HG02981 (cell line): ENCODE data around the gene SLC18A3.
A peak's percentile ranks its signal among the peaks of the same experiment; 100 is the strongest.

Source experiments
- ATAC-seq: cut with Tn5 transposase; IDR thresholded peaks from one replicate; pipeline ENCODE4 v1.9.1; 2021; ENCODE audit warnings: mild to moderate bottlenecking, moderate library complexity; ENCODE audit not compliant: unreplicated experiment

SLC18A3 gene

DNA sequence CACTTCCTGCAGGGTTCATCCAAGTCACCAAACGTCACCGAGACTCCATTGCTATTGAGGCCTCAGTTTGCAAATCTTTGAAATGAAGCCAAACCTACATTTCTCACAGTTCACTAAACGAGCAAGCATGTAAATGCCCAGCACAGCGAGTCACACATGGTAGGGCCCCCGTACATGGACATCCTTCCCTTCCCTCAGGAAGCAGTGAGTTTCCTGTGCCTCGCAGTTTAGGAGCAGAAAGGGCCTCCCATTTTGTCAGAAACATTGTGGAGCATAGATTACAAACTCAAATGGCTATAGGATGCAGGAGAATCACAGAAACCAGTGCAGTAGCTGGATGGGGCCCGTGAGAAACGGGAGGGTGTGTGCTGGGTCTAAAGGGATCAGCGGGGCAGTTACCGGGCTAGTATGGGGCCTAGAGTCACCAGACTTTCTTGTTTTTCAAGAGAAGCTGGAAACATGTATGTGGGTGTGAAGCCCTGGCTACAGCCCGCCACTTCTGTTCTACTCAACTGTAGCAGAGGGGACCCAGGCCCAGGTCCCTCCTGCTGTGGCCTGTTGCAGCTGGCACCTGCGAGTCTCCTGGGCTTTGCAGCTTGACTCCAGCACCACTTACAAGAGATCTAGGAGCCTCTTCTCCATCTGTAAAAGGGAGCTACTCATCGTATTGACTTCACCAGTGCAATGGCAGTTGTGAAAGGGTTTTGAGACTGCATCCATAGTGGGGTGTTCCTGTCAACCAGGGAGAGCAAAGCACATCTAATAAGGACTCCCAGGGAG lies 14.2 kb upstream of the SLC18A3 start:
- ATAC-seq: no peak

DNA sequence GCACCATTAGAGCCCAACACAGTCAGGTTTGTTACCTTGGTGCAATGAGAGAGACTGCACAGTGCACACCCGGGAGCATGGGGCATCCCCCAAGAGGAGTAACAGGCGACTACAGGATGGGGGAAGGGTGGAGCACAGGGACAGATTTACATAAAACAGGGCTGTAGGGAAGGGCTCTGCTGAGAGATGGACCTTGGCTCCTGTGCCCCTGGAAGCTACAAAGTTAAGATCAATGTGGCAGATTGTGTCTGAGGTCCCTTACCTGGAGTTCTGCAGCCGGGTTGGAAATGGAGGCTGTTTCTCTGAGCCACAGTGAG lies 13.7 kb upstream of the SLC18A3 start:
- ATAC-seq: no peak

DNA sequence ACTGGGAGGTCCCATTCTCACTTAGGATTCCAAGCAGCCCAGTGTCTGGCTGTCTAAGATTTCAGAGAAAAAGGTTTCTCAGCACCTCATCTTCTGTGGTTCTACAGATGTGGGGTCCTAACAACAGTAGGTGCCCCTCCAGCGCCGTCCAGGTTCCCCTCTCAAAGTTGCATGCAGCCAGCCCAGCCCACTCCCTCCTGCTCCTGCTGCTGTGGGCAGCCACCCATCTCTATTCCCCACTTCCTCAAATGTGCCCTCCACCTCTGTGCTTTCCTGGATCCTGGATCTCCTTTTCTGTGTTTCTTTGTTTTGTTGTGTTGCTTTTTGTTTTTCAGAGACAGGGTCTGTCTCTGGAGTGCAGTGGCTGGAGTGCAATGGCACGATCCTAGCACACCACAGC lies 13.3 kb upstream of the SLC18A3 start:
- ATAC-seq: no peak

DNA sequence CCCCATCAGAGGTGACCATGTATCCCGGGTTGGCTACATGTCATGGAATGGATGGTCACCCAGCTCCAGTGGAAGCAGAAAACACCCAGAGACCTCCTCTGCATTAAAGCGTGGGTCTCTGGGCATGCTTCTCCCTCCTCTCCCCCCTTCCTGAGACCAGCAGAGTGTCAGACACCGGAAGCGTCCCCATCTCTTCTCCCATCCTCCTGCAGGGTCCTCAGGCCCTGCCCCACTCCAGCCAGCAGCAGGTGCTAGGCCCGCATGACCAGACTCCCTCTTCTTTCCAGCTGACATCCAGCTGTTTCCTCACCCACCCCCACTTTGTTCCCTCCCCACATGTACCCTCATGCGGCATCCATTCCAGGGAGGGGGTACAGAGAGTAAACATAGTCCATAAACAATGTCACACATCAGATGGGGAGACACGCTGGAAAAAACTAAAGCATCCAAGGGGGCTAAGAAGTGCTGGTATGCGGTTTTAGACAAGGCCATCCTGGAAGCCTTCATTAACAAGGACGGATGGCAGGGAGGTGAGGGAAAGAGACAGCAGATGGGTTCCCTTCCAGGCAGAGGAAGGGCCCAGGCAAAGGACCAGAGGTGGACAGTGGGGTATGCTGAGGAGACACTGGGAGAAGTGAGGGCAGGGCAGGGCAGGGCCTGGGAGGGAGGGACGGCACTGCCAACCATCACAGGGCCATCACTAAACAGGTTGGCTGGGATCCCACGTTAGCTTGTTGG lies 12.5 kb upstream of the SLC18A3 start:
- no peak for ATAC-seq

DNA sequence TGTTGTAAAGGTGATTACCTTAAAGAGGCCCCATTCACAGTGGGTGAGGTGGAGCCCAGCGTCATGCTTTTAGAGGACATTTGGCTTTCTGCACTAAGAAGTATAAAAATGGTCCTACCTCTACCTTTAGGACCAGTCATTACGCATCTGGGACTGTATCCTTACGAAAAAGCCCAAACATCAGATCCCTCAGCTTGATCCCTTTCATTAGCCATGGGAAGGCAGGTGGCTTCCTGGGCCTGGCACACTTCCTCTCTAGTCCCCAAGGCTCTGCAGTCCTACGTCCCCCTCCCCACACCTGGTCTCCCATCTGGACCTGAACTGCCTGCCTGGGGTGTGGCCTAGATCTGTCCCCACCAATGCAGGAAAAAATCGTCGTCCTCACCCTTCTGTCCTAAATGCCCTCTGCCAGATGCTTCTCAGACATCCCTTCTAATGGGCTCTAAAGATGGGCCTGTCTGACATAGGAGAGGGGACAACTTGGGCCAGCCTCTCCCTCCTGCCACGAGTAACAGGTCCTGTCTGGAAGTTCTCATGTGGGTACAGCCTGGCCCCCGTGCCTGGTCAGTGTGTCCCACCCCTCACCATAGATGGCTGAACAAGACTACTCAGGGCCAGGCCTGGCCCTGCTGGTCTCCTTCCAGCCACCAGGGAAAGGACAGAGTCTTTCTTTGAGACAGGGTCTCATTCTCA lies 11.8 kb upstream of the SLC18A3 start:
- no peak for ATAC-seq

DNA sequence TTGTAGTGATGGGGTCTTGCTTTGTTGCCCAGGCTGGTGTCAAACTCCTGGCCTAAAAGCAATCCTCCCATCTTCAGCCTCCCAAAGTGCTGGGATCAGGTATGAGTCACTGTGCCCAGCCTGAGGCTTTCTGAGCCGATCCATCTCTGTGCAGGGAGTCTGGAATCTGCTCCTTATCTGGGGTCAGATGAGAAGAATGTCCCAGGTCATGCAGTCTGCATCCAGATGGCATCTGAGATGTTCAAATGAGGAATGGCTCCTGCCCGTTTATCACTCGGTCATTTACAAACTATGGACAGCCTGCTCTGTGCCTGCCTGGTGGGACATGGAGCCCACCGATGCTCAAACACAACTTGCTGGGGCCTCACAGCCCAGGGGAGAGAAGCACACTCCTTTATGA lies 11.1 kb upstream of the SLC18A3 start:
- no peak for ATAC-seq

DNA sequence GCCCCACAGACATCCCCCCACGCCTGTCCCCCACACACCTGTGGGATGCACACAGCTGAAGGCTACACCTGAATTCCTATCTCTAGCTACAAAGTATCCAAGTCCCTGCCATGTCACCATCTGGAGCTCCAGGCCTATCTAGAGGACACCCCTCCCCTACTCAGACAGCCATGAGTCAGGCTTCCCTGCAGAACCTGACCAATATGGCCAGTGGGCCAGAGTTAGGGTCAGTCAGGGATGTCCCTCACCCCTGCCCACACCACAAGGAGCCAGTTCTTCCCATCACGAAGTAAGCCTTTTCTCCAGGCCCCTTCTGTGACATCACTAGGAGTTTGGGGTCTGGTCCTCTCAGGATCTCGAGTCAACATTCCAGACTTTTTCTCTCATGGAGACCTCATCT lies 10.6 kb upstream of the SLC18A3 start:
- no peak for ATAC-seq

DNA sequence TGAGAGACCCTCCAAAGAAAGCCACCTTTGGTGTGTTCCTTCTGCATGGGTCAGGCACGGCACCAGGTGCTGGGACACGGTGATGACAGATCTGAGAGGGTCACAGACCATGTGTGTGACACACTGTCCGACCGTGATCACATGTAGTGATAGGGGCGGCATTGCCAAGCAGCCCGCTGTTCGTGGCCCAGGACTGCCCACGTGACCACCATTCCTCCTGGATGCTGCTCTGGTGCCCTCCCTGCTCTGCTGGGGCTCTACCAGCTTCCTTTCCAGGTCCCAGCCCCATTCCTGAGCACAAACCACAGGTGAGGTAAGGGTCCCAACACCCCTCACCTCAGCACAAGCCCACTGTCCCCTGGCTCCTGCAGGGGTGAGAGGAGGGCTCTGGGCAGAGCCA lies 10.1 kb upstream of the SLC18A3 start:
- no peak for ATAC-seq

DNA sequence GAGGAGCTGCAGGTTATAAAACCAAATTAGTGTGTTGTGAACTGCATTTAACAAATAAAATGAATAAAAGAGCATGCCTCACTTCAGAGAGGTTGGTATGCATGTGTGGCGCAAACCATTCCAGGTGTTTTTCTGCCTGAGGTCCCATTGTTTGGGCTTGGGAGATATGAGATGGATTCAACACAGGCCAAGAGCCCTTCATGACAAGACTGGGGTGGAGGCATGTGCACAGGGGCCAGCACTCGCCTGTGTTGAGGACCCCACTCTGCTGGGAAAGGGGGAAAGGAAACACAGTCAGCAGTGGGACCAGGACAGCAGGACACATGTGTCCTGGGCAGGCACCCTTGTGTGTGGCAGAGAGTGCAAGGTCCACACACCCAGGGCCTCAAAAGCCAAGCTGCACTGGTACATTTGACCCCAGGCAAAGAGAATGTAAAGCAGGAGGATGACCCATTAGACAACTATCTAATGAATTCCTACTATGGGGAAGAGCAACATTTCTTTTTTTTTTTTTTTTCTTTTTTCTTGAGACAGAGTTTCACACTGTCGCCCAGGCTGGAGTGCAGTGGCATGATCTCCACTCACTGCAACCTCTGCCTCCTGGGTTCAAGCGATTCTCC lies 9.2 kb upstream of the SLC18A3 start:
- ATAC-seq: no peak

DNA sequence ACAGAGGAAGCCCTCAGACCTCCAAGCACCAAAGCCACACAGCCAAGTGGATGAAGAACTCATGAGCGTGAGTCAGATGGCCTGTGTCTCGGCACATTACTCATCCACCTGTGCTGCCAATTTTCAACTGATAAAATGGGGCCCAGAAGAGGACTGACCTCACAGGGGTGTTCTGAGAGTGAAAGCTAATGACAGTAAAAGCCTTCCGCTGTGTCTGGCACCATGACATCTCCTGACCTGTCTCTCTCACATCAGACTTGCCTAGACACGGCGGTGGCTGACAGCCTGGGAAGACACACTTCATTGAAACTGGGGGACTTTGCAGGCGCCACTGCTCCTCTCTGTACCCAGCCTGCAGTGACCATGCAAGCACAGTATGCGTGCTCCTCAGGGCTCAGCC lies 8.3 kb upstream of the SLC18A3 start:
- no peak for ATAC-seq

DNA sequence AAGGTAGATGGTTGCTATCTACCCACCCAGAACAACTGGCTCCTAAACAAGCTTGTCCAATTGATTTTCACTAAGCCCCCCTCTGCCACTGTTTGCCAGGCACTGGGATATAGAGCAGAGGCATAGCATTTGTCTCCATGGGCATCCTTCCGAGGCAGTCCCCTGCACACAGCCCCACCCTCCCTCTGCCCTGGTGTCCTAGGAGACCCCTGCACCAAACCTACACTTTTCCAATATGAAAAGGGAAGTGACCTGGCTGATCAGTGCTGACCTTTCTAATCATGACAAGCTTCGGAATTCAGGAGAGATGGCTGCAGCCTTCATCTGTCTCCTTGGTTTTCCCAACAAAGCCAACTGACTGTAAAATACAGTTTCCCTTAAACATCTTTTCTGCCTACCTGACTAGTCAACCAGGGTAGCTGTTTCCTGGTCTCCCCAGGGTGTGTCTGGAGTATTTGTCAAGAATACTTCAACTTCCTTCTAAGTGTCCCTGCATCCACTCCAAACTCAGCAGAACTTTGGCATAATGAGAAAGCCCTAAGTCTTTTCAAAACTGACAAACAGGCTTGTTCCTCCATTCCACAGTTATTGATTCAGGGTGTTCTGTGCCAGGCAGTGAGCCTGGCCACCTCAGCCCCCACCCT lies 7.6 kb upstream of the SLC18A3 start:
- ATAC-seq: no peak

DNA sequence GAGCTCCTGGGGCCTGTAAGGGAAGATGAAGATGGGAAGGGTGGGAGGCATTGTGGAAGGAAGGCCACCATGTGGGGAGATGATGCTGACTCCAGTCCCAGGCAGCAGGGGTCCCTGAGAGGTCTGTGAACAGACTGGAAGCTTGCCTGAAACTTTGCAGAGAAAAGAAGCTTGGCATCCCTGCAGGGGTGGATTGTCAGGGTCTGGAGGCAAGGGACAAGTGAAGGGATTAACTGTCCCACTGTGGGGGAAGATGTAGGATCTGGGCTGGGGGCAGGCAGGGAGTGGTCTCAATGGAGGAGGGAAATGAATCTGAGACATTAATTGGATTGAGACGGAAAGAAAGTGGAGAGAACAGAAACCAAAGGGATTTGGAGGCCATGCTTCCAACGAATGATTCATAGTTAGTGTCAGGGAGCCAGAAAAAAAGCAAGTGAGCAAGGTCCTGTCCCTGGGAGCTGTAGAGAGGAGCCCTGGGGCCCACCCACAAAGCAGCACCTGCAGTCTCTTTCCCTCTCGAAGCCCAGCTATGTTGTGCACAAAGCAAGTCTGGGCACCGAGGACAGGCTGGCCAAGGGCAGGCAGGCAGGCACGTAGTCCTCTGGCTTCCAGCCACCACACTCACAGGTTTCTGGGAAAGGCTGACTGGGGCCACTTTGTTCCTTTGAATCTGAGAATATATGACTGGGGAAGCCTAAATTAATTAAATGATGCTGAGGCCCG lies 4.7 kb upstream of the SLC18A3 start:
- ATAC-seq: no peak

DNA sequence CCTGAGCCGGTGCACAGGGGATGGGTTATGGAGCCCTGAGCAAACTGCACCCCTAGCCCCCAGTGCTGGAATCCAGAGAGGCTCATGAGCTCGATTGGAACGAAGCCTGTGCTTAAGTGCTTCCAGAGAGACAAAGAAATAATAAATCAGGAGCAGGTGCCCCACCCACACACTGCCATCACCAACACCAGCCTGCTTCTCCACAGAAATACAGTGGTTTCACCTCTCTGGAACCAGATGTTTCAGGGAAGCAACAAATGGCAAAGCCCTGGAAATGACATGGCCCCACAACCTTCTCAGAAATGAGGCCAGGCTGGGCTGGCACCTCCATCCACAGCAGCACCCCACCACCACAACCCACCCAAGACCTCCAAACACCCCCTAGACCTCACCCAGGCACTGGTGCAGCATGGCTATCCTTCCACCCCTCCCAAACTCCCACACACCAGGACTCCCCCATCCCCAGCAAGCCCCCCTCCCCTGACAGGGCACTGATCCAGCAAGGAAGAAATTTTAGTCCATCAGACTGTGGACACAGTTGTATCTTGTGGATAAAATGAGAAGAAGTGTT lies 4.1 kb upstream of the SLC18A3 start:
- no peak for ATAC-seq

DNA sequence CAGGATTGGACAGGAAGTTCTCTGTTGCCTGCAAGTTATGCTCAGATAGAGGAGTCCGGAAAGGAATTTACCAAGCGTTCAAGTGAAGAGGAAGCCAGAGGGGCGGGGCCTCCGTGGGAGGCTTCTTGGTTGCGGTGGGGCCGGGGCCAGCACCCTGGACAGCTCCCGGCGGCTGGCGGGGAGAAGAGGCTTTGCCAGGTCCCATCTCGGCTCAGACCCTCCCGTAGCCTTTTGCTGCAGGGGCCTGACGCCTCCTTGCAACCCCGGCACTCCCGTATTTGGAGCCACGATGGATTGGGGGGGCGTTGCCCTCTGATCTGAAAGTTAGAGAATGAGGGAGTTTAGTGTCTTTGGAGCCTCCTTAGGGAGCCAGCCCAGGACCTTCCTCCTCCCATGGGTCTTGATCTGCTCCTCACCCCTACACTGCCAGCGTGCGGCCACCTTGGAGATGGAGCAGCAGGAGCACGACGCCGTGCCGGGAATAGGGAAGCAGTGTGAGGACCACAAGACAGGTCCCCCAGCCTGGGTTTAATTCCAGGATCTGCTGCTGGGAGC lies 3.1 kb upstream of the SLC18A3 start:
- ATAC-seq: peak; percentile 63

DNA sequence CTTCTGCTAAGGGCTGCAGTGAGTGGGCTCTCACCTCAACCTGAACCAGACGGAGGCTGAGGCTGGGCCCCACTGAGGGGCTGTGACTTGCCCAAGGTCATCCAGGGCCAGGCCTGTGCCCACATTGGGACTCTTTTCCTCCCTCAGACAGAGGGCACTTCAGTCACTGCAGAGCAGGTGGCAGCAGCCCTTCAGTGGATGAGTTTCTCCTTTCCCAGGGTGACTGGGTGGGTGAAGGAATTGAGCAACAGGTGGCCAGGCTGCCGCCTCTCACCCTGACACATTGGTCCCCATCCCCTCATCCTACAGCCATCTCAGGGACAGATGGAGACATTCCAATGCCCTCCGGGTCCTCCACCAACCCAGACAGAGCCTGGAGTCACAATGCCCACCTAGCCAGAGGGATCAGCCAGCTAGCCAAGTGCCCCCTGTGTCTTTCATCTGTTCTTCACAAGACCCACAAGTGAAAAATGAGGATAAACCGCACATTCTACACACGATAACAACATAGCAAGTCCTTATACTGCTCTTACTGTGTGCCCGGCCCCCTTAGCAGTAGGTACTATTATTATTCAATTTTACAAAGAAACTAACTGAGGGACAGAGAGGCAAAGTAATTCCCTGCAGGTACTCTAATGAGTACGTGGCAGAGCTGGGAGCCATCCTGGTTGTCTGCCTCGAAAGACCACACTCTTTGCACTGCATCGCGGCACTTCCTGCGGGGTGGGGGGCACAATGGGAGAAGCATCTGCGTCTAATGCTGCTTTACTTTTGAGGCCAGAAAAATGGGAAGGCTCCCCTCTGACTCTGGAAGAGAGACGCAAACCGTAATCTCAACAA lies 1.7 kb upstream of the SLC18A3 start:
- ATAC-seq: no peak

DNA sequence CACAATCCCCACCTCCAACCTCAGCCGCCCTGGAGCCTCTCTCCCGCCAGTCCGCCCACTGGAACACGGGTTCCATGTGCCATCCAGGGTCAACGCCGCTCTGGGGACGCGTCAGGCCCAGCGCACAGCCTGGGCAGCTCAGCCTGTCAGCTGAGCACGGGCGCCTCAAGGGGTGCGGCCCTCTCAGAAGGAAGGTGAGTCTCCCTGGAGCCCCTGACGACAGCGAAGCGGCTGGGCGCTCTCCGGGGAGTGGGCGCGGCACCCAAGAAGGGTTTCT lies 1.2 kb upstream of the SLC18A3 start:
- ATAC-seq: no peak

DNA sequence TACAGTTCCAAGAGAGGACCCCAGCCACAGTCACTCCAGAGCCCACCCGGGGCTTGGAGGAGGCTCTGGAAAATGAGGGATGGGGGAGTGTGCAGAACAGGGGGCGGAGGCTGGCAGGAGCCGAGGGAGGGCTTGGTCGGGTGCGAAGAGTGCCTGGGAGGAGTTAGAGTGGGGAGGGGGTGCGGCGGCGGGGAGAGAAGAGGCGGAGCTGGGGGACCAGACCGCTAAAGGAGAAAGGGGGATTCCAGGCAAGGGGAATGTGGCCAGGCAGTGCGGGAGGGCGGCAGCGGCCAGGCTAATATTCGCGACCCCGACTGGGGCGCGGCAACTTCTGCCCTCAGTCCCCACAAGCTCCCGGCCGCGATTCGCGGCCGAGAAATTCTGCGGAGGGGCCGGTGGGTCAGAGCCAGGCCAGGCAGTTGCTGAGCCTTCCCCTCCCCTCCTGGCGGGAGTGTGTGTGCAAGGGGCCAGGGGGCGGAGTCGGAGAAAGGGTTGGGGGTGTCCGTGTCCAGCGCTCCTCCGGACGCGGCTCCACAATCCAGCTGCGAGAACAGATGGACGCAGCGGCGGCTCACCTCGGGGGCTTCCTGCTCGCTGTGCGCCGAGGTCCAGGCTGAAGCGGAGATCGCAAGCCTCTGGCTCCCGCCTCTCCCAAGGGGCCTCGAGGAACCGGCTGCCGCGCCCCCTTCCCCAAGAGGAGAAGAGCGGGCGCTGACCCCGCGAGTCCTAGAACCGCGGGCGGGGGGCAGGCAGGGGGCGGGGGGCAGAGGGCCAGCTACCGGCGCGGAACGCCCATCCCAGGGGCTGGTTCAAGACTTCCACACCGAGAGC lies 612 bp upstream of the SLC18A3 start:
- no peak for ATAC-seq

DNA sequence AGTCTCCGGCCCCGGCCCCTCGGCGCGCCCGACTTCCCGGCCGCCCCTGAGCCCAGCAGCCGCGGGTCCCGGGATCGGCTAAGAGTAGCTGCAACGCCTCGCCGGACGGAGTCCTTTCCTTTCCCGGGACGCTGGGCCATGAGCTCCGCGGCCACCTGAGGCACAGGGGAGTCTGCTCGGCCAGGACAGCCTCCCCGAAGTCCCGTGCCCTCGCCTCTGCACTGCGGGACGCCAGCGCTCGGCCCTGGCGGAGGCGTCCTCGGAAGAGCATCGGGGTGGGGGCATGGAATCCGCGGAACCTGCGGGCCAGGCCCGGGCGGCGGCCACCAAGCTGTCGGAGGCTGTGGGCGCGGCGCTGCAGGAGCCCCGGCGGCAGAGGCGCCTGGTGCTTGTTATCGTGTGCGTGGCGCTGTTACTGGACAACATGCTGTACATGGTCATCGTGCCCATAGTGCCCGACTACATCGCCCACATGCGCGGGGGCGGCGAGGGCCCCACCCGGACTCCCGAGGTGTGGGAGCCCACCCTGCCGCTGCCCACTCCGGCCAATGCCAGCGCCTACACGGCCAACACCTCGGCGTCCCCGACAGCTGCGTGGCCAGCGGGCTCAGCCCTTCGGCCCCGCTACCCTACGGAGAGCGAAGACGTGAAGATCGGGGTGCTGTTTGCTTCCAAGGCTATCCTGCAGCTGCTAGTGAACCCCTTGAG lies 502 bp downstream of the SLC18A3 start:
- no peak for ATAC-seq
